Measurements from ENCODE around the gene GALNT14.

The GALNT14 gene

GRCh38 chr2:31124904-31125303 is 13.3 kb downstream of the GALNT14 start:
- no peak overlapping the region for H3K4me3 ChIP-seq (ENCODE audit: low read length)
- TF ChIP-seq CTCF (conservative IDR thresholded peaks at IDR 0.05; ENCODE audit: low read depth, low read length): no peak
- DNase-seq (ENCODE audit: low read depth): no peak

- no peak for TF ChIP-seq CTCF (conservative IDR thresholded peaks at IDR 0.05; ENCODE audit: low read depth, low read length)
- H3K4me3 ChIP-seq (ENCODE audit: low read length): no peak overlapping the region
- DNase-seq (ENCODE audit: low read depth): no peak
Measured at GRCh38 chr2:31122133-31122532, 16.1 kb downstream of the GALNT14 start.

GRCh38 chr2:31113765-31114164 is 24.5 kb downstream of the GALNT14 start:
- TF ChIP-seq CTCF (conservative IDR thresholded peaks at IDR 0.05; ENCODE audit: low read depth, low read length): no peak
- no peak for DNase-seq (ENCODE audit: low read depth)
- H3K4me3 ChIP-seq (ENCODE audit: low read length): no peak overlapping the region

GRCh38 chr2:31112544-31112943 is 25.7 kb downstream of the GALNT14 start:
- TF ChIP-seq CTCF (conservative IDR thresholded peaks at IDR 0.05; ENCODE audit: low read depth, low read length): no peak
- no peak for DNase-seq (ENCODE audit: low read depth)
- no peak overlapping the region for H3K4me3 ChIP-seq (ENCODE audit: low read length)

- H3K4me3 ChIP-seq (ENCODE audit: low read length): no peak overlapping the region
Measured at GRCh38 chr2:31110998-31111397, 27.2 kb downstream of the GALNT14 start.

GRCh38 chr2:31110431-31110830 is 27.8 kb downstream of the GALNT14 start:
- no peak overlapping the region for H3K4me3 ChIP-seq (ENCODE audit: low read length)

More at GRCh38 chr2:31110998-31111397, 27.2 kb downstream of the GALNT14 start:
- no peak for DNase-seq (ENCODE audit: low read depth)
- no peak for TF ChIP-seq CTCF (conservative IDR thresholded peaks at IDR 0.05; ENCODE audit: low read depth, low read length)

More at GRCh38 chr2:31110431-31110830, 27.8 kb downstream of the GALNT14 start:
- no peak for DNase-seq (ENCODE audit: low read depth)
- TF ChIP-seq CTCF (conservative IDR thresholded peaks at IDR 0.05; ENCODE audit: low read depth, low read length): no peak

Measured in retinal pigment epithelial cell (primary cell).